SKM-1 (cell line): ENCODE results near the gene FCAMR.

Experiments used
- DNase-seq: peaks from one replicate; lab custom pipeline; 2025; ENCODE audit not compliant: unreplicated experiment; lab: John Stamatoyannopoulos, UW

Gene FCAMR

DNA sequence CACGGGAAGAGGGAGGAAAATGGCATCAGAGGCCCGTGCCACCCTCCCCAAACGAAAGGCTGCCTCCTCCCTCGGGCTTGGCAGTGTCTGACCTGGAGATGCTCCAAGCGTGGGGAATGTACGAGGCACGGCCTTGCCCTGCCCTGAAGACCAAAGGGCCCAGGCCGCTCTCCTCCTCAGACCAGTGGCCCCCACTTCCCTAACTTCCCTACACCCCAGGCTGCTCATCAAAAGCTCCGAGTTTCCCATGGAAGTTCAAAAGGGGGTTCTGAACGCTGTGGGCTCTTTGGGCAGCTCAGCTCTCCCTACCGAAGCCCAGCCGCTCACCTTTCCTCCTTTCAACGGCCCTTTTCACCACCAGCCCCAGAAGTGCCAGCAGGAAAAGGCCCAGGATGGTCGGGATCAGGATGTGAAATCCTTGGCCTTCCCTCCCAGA is 60.4 kb downstream of the FCAMR start:
- no peak for DNase-seq

DNA sequence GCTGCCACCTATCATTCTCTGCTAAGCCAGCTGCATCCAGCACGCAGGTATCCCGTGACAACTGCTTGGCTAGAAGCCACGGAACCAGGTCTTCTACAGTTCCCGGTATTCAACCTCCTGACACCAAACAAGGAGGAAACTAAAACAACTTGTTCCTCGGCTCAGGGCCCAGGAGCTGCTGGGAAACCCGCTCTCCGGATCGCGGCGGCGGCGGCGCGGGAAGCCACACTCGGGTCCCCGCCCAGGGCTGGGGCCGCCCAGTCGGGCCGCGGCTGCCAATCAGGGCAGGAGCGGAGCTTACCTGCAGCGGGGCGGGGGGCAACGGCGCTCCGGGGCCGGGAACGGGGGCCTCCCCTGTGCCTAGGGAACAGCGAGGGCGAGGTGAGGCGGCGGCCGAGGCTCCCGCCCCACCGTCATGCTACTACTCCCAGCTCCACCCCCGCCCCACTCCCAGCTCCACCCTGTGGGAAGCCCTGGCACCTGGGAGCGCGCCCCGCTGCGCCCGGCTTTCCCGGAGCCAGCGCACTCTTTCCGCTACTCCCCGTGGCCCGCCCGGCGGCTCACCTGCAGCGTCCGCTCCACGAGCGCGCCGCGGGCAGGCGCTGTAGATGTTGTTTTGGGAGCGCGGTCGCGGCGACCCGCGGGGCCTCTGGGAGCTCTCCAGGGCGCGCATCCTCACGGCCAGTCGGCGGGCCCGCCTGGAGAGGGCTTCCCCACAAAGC is 60.9 kb downstream of the FCAMR start:
- DNase-seq = no peak

DNA sequence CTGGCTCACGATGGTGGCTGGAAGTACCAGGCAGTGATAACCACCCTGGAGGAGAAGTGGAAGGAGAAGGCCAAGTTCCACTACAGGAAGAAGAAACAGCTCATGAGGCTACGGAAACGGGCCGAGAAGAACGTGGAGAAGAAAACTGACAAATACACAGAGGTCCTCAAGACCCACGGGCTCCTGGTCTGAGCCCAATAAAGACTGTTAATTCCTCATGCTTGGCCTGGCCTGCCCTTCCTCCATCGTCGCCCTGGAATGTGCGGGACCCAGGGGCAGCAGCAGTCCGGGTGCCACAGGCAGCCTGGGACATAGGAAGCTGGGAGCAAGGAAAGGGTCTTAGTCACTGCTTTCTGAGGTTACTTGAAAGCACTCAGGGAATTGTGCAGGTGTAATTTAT is 62.2 kb downstream of the FCAMR start:
- DNase-seq = no peak
